ENCODE data around the gene IFI30. TPM values are rescaled to one million over a fixed set of nuclear protein-coding genes. Genes with fewer than 3 reads are reported as not detected.

IFI30 gene
- total RNA-seq, 6 experiments from 2014 or later, result 4.9 to 9.0 (median 6.0) TPM

DNA sequence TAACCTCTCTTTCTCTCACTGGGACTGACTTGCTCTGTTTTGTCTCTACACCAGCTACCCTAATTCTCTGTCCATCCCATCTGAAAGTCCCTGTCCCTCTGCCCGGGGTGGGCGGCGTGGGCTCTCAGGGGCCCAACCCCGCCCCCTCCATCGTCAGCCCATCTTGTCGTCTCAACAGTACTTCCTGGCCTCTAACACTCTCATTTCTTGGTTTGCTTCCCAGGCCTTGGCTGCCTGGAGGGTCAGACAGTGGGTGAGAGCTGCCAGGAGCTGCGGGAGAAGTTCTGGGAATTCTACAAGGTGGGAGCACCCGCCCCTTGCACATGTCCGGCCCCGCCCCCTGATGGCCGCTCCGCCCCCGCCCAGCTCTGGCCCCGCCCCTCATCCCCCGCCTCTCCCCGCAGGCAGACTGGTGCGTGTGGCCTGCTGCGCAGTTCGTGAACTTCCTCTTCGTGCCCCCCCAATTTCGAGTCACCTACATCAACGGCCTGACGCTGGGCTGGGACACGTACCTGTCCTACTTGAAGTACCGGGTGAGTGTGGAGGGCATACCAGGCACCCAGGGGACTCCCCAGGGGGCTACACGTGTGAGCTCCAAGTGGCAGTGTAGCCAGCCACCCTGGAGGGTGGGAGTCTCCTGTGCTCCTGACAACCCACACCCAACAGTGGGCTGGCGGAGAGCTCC lies 21.1 kb downstream of the IFI30 start:
- peak overlapping the region; percentile 98; the same call in 1 of the 2 replicates for H3K4me3 Mint-ChIP-seq
- peaks cover 10% of the 10 kb centered on the region for H3K27me3 Mint-ChIP-seq (ENCODE audit: insufficient read depth)
- no peaks in the 10 kb centered on the region for H3K9me3 Mint-ChIP-seq
- H3K27ac Mint-ChIP-seq, result no peak overlapping the region; the same call in 1 of the 2 replicates
- no peaks in the 10 kb centered on the region for H3K36me3 Mint-ChIP-seq (ENCODE audit: low read depth)
- DNase-seq, result no peak
- TF ChIP-seq, protein P1, sequence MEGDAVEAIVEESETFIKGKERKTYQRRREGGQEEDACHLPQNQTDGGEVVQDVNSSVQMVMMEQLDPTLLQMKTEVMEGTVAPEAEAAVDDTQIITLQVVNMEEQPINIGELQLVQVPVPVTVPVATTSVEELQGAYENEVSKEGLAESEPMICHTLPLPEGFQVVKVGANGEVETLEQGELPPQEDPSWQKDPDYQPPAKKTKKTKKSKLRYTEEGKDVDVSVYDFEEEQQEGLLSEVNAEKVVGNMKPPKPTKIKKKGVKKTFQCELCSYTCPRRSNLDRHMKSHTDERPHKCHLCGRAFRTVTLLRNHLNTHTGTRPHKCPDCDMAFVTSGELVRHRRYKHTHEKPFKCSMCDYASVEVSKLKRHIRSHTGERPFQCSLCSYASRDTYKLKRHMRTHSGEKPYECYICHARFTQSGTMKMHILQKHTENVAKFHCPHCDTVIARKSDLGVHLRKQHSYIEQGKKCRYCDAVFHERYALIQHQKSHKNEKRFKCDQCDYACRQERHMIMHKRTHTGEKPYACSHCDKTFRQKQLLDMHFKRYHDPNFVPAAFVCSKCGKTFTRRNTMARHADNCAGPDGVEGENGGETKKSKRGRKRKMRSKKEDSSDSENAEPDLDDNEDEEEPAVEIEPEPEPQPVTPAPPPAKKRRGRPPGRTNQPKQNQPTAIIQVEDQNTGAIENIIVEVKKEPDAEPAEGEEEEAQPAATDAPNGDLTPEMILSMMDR (IDR thresholded peaks at IDR 0.05), result no peak
- peaks cover 18% of the 10 kb centered on the region for H3K4me1 Mint-ChIP-seq (ENCODE audit: low read depth)

GRCh38 chr19:18196511-18196845 lies 22.9 kb downstream of the IFI30 start:
- H3K4me1 Mint-ChIP-seq (ENCODE audit: low read depth), result peaks cover 18% of the 10 kb centered on the region
- TF ChIP-seq, protein P1 (IDR thresholded peaks at IDR 0.05), result no peak
- no peak overlapping the region for H3K4me3 Mint-ChIP-seq

DNA sequence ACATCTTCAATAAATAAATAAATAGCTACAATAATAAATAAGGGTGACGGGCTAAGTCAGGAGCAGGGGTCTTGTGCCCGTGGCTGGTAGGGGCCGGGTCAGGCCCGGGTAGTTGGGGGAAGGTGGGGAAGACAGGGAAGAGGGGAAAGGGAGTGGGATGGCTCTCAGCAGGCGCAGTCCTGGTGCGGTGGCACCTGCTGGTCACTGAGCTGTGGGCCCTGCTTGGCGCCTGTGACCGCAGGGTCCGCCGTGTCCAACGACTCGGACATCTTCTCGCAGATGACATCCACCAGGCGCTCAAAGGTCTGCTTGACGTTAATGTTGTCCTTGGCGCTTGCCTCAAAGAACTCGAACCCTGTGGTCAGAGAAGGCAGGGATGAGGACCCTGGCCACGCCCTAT lies 23.7 kb downstream of the IFI30 start:
- DNase-seq, result no peak
- Mint-ChIP-seq H3K27me3 (ENCODE audit: insufficient read depth) (peaks cover 14% of the 10 kb centered on the region), H3K4me3 (no peak overlapping the region), H3K27ac (no peak overlapping the region), H3K36me3 (ENCODE audit: low read depth) (peaks cover 7% of the 10 kb centered on the region; the same call in 1 of the 2 replicates), H3K9me3 (no peaks in the 10 kb centered on the region), H3K4me1 (ENCODE audit: low read depth) (peaks cover 12% of the 10 kb centered on the region)
- TF ChIP-seq, protein P1 (IDR thresholded peaks at IDR 0.05), result no peak

More at GRCh38 chr19:18196511-18196845, 22.9 kb downstream of the IFI30 start:
- no peak for DNase-seq
- no peaks in the 10 kb centered on the region for H3K36me3 Mint-ChIP-seq (ENCODE audit: low read depth)
- no peak overlapping the region for H3K27ac Mint-ChIP-seq
- H3K9me3 Mint-ChIP-seq, result no peaks in the 10 kb centered on the region
- H3K27me3 Mint-ChIP-seq (ENCODE audit: insufficient read depth), result peaks cover 12% of the 10 kb centered on the region

- H3K4me3 Mint-ChIP-seq, result no peak overlapping the region
- H3K36me3 Mint-ChIP-seq (ENCODE audit: low read depth), result peaks cover 9% of the 10 kb centered on the region; the same call in 1 of the 2 replicates
- H3K4me1 Mint-ChIP-seq (ENCODE audit: low read depth), result peaks cover 15% of the 10 kb centered on the region
- DNase-seq, result no peak
- H3K9me3 Mint-ChIP-seq, result no peaks in the 10 kb centered on the region
- peaks cover 11% of the 10 kb centered on the region for H3K27me3 Mint-ChIP-seq (ENCODE audit: insufficient read depth)
- TF ChIP-seq, protein P1 (IDR thresholded peaks at IDR 0.05), result no peak
- peak overlapping the region; percentile 20; the same call in 1 of the 2 replicates for H3K27ac Mint-ChIP-seq
Observed at GRCh38 chr19:18197941-18198340, 24.3 kb downstream of the IFI30 start.

GRCh38 chr19:18198374-18198773 lies 24.8 kb downstream of the IFI30 start:
- TF ChIP-seq, protein P1 (IDR thresholded peaks at IDR 0.05), result no peak
- Mint-ChIP-seq H3K27ac (peak overlapping the region; percentile 20; the same call in 1 of the 2 replicates), H3K4me3 (no peak overlapping the region), H3K36me3 (ENCODE audit: low read depth) (peaks cover 9% of the 10 kb centered on the region; the same call in 1 of the 2 replicates), H3K9me3 (no peaks in the 10 kb centered on the region), H3K27me3 (ENCODE audit: insufficient read depth) (peaks cover 10% of the 10 kb centered on the region), H3K4me1 (ENCODE audit: low read depth) (peaks cover 19% of the 10 kb centered on the region)
- no peak for DNase-seq
